GM21390 (cell line): ENCODE measurements around the gene TMEM198.

Experiments used
- ATAC-seq: cut with Tn5 transposase; IDR thresholded peaks from one replicate; pipeline ENCODE4 v1.9.1; 2021; ENCODE audit not compliant: unreplicated experiment

TMEM198 gene

GRCh38 chr2:219542931-219543595 is 765 bp upstream of the TMEM198 start:
- peak; percentile 39 for ATAC-seq

DNA sequence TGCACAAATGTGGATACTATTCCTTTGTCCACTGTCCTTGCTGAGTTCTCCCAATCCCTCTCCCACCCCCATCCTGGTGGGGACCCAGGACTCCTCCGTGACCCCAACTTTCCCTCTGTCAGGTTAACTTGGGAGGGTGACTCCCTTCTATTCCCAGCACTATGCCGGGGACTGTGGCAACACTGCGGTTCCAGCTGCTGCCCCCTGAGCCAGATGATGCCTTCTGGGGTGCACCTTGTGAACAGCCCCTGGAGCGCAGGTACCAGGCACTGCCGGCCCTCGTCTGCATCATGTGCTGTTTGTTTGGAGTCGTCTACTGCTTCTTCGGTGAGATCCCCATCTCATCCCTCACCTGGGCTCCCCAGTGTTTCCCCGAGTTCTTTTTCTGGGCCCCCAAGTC is 739 bp downstream of the TMEM198 start:
- ATAC-seq = no peak

GRCh38 chr2:219545295-219545942 is 1.6 kb downstream of the TMEM198 start:
- no peak for ATAC-seq

DNA sequence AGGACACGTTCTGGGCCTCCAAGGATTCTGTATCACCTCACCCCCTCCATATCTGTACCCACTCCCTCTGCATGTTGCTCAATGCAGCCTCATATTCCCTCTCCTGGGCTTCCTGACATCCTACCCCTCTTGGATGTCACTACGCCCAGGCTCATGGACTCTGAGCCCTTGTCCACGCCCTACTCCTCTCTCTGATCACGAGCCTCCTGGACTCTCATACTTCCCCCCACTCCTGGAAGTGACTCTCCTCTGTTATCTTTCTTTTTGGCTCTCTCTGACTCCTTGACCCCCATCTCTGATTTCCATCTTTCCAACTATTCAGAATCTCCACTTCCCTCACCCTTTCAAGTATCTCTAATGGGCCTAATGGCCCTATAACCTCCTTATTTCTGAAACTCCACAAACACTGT is 2.1 kb downstream of the TMEM198 start:
- no peak for ATAC-seq

DNA sequence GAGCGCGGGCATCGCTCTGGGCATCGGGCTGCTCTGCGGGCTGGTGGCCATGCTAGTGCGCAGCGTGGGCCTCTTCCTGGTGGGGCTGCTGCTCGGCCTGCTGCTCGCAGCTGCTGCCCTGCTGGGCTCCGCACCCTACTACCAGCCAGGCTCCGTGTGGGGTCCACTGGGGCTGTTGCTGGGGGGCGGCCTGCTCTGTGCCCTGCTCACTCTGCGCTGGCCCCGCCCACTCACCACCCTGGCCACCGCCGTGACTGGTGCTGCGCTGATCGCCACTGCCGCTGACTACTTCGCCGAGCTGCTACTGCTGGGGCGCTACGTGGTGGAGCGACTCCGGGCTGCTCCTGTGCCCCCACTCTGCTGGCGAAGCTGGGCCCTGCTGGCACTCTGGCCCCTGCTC is 3.8 kb downstream of the TMEM198 start:
- no peak for ATAC-seq

- no peak for ATAC-seq
Measured at GRCh38 chr2:219548990-219549389, 5.2 kb downstream of the TMEM198 start.

- ATAC-seq = no peak
Measured at GRCh38 chr2:219549619-219550018, 5.8 kb downstream of the TMEM198 start.

- ATAC-seq = peak; percentile 8
Measured at GRCh38 chr2:219551441-219552381, 7.9 kb downstream of the TMEM198 start.

DNA sequence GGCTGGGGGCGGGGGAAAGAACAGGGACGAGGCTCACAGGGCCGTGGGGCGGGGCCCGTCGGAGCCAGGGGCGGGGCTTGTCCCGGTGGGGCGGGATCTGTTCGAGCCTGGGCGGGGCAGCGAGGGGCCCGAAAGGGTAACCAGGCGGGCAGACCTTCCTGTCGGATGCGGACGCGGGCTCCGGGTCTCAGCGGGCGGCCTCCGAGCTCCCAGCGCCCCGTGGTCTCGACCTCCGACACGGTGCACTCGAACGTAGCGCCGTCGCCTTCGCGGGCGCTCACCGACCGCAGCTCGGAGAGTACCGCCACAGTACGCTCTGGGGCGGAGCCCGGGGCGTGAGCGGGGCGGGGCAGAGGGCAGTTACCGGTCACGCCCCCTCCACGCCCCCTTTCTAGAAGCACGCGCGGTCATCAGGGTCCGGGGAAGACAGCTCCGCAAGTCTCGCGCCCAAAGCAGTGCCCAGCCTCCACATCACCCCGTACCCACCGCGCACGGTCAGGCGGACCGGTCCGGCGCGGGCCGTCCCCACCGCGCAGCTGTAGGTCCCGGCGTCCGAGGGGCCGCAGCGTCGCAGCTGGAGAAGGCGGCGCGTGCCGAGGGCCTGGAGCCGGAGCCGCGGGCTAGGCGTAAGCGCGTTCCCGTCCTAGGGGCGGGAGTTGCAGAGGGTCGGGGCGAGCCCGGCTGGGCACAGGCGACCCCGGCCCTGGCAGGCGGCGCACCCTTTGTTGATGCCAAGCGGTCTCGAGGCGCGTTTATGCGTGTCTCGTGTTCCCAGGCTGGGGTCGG is 8.7 kb downstream of the TMEM198 start:
- peak; percentile 94 for ATAC-seq

GRCh38 chr2:219553168-219553417 is 9.3 kb downstream of the TMEM198 start:
- no peak for ATAC-seq

- ATAC-seq = no peak
Measured at GRCh38 chr2:219553463-219553963, 9.7 kb downstream of the TMEM198 start.

GRCh38 chr2:219554350-219554749 is 10.5 kb downstream of the TMEM198 start:
- no peak for ATAC-seq

GRCh38 chr2:219555956-219556355 is 12.1 kb downstream of the TMEM198 start:
- no peak for ATAC-seq

- no peak for ATAC-seq
Measured at GRCh38 chr2:219556413-219556812, 12.6 kb downstream of the TMEM198 start.

DNA sequence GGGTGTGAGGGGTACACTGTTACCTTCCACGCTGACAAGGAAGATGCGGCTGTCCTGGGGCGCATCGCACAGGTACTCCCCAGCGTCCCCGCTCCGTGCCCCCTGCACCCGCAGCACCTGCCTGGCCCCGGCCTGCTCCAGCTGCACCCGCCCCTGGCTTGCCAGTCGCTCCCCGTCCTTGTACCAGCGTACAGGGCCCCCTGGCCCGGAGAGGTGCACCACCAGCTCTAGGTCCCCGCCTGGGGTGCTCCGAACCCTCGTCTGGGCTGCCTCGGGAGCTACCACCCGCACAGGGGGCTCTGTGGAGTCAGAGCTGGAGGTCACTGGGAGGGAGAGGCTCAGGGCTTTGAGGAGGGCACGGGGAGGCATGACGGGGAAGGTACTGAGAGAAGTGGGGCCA is 13.5 kb downstream of the TMEM198 start:
- ATAC-seq = no peak

GRCh38 chr2:219557791-219558785 is 14.3 kb downstream of the TMEM198 start:
- ATAC-seq = no peak

DNA sequence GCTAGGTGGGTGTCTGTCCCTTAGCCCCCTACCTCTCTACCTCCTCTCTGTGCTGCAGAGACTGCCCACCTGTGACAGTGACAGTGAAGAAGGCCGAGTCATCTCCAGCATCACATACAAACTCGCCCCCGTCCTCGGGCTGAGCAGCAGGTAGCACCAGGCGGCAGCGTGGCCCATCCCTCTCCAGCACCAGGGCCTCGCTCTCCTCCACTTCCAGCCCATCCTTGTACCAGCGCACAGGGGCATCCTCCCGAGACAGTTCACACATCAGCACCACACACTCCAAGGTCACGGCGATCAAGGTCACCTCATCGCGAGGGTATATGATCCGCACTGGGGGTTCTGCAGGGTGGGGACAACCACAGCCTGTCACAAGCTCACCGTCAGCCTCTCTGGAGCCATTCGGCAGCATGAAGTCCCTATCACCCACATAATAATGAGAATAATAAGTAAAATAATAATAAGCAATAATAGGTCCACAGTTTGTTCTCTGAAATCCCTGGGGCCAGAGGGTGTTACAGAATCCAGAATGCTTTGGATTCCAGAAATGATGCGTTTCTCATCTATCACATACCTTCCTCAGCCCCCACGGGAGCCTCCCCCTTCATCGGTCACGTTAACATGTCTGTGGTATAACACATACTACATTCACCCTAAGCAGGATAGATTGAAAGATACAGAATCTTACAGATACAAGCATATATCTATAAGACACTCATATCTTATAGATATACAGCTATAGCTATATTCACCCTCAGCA is 15.5 kb downstream of the TMEM198 start:
- no peak for ATAC-seq

DNA sequence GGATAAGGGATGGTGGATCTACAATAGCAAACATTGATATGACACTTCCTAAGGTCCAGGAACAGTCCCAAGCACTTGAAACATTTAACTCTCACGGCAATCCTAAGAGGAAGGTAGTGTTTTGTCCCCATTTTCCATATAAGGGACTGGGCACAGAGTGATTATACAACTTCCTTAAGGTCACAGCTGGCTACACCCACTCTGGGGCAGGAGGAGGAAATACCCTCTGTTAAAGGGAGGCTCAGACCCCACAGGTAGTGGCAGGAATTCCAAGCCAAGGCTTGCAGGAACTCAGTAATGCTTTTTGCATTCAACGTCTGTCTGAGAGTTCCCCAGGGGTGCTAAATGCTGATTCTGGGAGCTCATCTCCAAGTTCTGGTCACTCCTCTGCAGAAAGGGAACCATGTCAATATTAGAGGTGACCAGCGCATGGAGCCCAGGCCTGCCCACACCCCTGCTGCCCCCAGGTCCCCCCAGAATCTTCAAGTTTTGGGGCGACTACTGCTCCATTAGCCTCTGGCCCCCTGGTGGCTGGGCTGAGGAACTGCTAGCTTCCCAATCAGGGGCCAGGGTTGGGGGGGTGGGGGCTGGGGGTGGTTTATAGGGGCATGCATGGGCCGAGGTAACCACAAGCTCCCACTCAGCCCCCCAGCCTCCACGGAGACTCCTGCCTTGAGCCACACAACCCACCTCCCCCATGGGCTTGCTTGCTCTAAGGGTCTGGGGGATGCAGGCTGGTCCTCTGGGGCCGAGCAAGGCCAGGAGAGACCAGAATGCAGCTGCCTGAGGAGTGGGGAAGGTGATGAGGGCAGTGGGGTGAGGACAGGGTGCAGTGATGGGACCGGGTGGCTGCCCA is 16.4 kb downstream of the TMEM198 start:
- ATAC-seq = no peak
